ENCODE data around the gene RBFOX2. TPM values are rescaled to one million over a fixed set of nuclear protein-coding genes. Genes with fewer than 3 reads are reported as not detected.

Gene RBFOX2
- total and polyA plus RNA-seq, 10 donors = 2.6 to 39.6 (median 31.8) TPM

DNA sequence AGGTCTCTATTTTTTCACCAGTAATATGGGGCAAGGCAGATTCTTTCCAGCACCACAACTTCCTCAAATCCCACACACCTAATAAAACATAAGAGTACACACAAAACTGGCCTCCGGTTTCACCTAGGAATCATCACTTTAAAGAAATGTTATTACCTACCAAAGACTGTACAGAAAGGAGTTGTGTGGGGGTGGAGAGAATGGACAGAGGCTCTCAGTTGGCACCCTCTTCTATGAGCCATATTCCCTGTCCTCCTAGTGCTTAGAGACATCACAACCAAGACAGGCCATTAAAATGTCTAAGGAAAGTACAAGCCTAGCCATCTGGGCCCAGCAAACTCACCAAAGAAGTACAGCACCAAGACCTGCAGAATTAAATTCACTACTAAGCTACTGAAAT lies 56.1 kb downstream of the RBFOX2 start:
- intact Hi-C loops (cut with DNase I; ENCODE audit: low total_unique reads) = no loop called here
- no peaks in the 10 kb centered on the region for H3K36me3 ChIP-seq
- TF ChIP-seq POLR2AphosphoS5 (IDR thresholded peaks at IDR 0.05) = no peak
- H3K27me3 ChIP-seq (replicated peaks in 1 of 7) = no peaks in the 10 kb centered on the region
- H3K27ac ChIP-seq = peak overlapping the region in 5 of 8 donors; percentile 2 to 51 (median 18)
- 53 to 78% (median 74%) methylated on average over 1 of the region's 1 CpG for WGBS, 5 donors
- H3K4me3 ChIP-seq = no peak overlapping the region
- H3K4me1 ChIP-seq = peaks cover 0 to 31% (median 11%) of the 10 kb centered on the region in 6 donors
- DNase-seq = no peak
- no peaks in the 10 kb centered on the region for H3K9me3 ChIP-seq

DNA sequence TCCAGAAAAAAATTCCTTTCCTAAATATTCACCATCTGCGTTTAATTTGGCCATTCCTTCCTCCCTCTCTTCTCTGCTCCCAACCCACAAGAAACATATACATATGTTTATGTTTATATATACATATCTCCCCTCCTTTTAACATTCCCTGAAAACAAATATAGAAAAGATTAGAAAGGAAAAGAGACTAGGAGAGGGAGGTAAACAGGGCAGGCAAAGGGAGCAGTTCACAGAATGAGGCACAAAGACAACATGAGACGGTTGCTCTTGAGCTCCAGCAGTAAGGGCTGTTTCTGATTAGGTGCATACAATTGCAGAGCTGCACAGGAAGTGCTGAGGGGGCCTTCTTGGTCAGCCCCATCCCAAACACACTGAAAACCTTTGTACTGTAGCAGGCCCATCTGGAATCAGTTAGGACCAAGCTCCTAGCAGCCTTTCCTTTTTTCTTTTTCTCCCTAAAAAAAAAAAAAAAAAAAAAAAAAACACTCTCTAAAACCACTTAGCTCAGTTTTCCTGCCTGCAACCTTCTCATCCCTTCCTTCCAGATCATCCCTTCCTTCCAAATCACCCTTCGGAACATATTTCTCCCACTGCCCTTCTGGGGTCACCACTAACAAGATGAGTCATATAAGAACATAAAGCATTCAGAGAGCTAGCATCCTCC lies 57.0 kb downstream of the RBFOX2 start:
- H3K9me3 ChIP-seq = no peaks in the 10 kb centered on the region
- H3K27me3 ChIP-seq (replicated peaks in 1 of 7) = no peaks in the 10 kb centered on the region
- H3K36me3 ChIP-seq = no peaks in the 10 kb centered on the region
- no peak overlapping the region for H3K4me3 ChIP-seq
- no peak for DNase-seq
- H3K27ac ChIP-seq = peak overlapping the region in 3 of 8 donors; percentile 8 to 51 (median 46)
- intact Hi-C loops (cut with DNase I; ENCODE audit: low total_unique reads) = no loop called here
- TF ChIP-seq, protein P1, sequence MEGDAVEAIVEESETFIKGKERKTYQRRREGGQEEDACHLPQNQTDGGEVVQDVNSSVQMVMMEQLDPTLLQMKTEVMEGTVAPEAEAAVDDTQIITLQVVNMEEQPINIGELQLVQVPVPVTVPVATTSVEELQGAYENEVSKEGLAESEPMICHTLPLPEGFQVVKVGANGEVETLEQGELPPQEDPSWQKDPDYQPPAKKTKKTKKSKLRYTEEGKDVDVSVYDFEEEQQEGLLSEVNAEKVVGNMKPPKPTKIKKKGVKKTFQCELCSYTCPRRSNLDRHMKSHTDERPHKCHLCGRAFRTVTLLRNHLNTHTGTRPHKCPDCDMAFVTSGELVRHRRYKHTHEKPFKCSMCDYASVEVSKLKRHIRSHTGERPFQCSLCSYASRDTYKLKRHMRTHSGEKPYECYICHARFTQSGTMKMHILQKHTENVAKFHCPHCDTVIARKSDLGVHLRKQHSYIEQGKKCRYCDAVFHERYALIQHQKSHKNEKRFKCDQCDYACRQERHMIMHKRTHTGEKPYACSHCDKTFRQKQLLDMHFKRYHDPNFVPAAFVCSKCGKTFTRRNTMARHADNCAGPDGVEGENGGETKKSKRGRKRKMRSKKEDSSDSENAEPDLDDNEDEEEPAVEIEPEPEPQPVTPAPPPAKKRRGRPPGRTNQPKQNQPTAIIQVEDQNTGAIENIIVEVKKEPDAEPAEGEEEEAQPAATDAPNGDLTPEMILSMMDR (IDR thresholded peaks at IDR 0.05 in 8 of 11, conservative IDR thresholded peaks at IDR 0.05 in 3 of 11) = no peak
- TF ChIP-seq POLR2A (IDR thresholded peaks at IDR 0.05) (no peak), POLR2AphosphoS5 (IDR thresholded peaks at IDR 0.05) (no peak)
- peaks cover 0 to 31% (median 11%) of the 10 kb centered on the region in 6 donors for H3K4me1 ChIP-seq
- 56 to 74% (median 70%) methylated on average over 3 of the region's 3 CpGs for WGBS, 5 donors

GRCh38 chr22:35970616-35971455 lies 57.8 kb downstream of the RBFOX2 start:
- WGBS, 5 donors = 88 to 95% (median 90%) methylated on average over 4 of the region's 4 CpGs
- H3K4me3 ChIP-seq = no peak overlapping the region
- DNase-seq = no peak
- H3K36me3 ChIP-seq = no peaks in the 10 kb centered on the region
- TF ChIP-seq, protein P1 (IDR thresholded peaks at IDR 0.05 in 8 of 11, conservative IDR thresholded peaks at IDR 0.05 in 3 of 11) = no peak
- TF ChIP-seq POLR2AphosphoS5 (IDR thresholded peaks at IDR 0.05) (no peak), POLR2A (IDR thresholded peaks at IDR 0.05) (no peak)
- H3K27ac ChIP-seq = peak overlapping the region in 3 of 8 donors; percentile 8 to 51 (median 46)
- H3K9me3 ChIP-seq = no peaks in the 10 kb centered on the region
- no peaks in the 10 kb centered on the region for H3K27me3 ChIP-seq (replicated peaks in 1 of 7)
- peaks cover 0 to 31% (median 11%) of the 10 kb centered on the region in 6 donors for H3K4me1 ChIP-seq
- intact Hi-C loops (cut with DNase I; ENCODE audit: low total_unique reads) = no loop called here

- Histone ChIP-seq H3K9me3 (no peaks in the 10 kb centered on the region), H3K4me3 (no peak overlapping the region), H3K36me3 (no peaks in the 10 kb centered on the region), H3K27me3 (replicated peaks in 1 of 7) (no peaks in the 10 kb centered on the region), H3K4me1 (peaks cover 0 to 17% (median 6%) of the 10 kb centered on the region in 6 donors), H3K27ac (no peak overlapping the region)
- 95 to 99% (median 96%) methylated on average over 3 of the region's 3 CpGs for WGBS, 5 donors
- intact Hi-C loops (cut with DNase I; ENCODE audit: low total_unique reads) = no loop called here
- TF ChIP-seq, protein P1 (IDR thresholded peaks at IDR 0.05 in 8 of 11, conservative IDR thresholded peaks at IDR 0.05 in 3 of 11) = no peak
- no peak for TF ChIP-seq POLR2A (IDR thresholded peaks at IDR 0.05)
- no peak for TF ChIP-seq POLR2AphosphoS5 (IDR thresholded peaks at IDR 0.05)
- DNase-seq = no peak
Measured at GRCh38 chr22:35967046-35967397, 61.6 kb downstream of the RBFOX2 start.
